Activated CD4-positive, alpha-beta T cell treated with anti-CD3 and anti-CD28 coated beads for 24 hours (primary cell): ENCODE data around the gene ZNF598.
"Not testable (repeated sequence)": the region's sequence is repeated elsewhere in the genome, so short reads cannot be mapped to it uniquely, and the experiment has no call there.

Experiments used
- DNase-seq, 2 donors: peaks; one replicate each; pipeline ENCODE4 v3.0.0-alpha.2; 2020; ENCODE audit warnings: low read depth in 2 of 2

Gene ZNF598

DNA sequence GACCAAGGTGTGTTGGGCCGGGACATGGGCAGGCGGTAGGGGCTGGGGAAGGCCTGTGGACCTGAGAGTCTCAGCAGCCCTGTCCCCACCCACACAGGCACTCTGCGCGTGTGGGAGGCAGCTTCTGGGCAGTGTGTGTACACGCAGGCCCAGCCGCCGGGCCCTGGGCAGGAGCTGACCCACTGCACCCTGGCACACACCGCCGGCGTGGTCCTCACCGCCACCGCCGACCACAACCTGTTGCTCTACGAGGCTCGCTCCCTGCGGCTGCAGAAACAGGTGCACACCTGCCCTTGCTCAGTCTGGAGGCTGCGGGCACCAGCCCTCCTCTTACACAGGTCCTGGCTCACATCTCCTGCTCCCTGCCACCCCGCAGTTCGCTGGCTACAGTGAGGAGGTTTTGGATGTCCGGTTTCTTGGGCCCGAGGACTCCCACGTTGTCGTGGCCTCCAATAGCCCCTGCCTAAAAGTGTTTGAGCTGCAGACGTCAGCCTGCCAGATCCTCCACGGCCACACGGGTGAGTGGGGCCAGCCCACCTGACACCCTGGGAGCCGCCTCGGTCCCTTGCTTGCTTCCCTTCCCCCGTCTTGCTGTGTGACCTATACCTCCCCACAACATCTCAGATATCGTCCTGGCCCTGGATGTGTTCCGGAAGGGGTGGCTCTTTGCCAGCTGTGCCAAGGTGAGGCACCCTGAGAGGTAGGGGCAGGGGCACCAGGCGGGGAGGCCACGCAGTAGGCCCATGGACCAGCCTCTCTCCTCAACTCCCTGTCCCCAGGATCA lies 34.0 kb downstream of the ZNF598 start:
- no peak for DNase-seq

DNA sequence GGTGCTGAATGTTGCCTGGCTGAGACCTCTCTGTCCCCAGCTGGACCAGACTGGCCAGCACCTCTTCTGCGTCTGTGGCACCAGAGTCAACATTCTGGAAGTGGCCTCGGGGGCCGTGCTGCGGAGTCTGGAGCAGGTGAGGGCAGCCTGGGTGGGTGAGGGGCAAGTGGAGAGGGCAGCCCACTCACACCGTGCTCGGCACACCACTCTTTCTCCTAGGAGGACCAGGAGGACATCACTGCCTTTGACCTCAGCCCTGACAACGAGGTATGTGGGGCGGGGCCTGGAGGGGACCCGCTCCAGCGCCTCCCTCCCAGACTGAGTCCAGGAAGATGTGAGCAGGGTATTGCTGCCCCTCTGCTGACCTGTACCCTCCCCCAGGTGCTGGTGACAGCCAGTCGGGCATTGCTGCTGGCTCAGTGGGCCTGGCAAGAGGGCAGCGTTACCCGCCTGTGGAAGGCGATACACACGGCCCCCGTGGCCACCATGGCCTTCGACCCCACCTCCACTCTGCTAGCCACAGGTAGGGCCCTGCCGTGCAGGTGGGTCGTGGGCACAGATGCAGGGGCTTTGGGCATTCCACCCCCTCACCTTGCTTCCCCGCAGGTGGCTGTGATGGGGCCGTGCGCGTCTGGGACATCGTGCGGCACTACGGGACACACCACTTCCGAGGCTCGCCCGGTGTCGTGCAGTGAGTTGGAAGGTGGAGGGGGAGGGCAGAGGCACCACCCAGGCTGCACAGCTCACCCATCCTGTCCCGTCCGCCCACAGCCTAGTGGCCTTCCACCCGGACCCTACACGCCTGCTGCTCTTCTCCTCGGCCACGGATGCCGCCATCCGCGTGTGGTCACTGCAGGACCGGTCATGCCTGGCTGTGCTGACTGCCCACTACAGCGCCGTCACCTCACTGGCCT lies 35.2 kb downstream of the ZNF598 start:
- DNase-seq = no peak

DNA sequence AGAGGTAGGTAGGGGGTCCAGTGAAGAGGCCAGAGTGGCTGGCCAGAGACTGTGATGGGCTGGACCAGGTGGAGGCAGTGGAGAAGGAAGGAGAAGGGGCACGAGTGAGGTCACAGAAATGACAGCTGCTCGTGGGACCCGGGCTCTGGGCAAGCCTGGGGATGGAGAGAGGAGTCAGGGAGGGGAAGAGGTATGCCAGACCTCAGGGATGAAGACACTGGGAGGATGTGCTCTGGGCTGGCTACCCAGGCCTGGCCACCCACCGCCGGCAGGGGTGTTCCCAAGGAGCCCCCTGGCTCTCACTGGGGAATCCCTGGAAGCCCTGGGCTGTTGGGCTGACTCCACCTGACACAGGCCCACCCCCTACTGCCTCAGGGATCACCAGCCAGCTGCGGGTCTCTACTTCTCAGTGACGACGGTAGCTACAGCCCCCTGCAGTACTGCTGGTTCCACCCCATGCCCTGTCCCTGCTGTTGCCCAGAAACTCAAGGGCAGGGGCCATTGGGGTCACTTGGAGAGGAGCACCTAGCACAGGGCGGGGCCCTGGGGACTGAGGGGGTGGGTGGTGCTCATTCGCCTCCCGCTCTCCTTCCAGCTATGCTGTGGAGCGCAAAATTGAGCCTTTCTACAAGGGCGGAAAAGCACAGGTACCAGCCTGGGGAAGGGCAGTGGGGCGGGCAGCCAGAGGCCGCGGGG lies 36.0 kb downstream of the ZNF598 start:
- DNase-seq = no peak

DNA sequence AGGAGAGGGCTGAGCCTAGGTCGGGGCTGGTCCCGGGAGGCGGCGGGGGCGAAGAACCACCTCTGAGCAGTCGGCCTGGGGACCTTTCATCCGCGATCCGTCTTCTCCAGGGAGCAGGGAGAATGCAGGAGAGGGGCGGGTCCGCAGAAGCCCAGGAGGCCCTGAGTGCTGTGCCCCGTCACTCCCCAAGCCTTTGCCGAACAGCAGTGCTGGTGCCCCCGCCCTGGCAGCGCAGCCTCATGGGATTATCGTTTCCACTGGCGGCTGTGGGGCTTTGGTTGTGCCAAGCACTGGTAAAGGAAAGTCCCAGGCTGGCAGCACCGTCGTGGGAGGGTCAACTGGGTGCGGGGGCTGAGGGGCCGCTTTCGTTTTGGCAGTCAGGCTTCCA lies 37.1 kb downstream of the ZNF598 start:
- no peak for DNase-seq

DNA sequence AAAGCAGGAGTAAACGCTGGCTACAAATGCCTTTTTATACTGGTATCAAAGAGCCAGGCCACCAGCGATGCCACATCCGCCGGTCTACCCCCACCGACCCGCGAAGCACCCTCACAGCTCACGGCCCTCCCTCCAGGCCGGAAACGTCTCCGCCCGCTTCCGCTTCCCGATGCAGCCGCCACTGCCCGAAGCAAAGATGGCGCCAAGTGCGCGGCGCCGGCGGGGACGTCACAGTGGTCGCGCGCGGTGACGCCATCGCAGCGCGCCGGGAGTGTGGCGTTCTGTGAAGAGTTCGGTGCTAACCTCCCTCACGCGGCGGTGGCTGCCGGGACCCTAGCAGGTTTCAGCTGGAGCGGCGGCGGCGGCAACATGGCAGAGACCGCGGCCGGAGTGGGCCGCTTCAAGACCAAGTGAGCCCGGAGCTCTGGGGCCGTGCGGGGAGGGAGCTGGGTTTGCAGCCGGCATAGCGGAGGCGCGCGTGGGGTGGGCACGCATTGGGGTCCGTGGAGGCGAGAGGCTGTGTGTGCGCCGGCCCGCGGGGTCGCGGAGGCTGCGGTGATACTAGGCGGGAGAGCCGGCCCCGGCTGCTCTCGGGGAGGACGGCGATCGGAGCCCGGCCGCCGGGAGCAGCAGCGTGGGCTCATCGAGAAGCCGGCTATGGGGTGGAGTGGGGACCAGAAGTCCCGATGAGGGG lies 37.7 kb downstream of the ZNF598 start, which contains the start of gene TBL3:
Gene TBL3, plus strand, starts transcription at position 258 of the 694 bp plus-strand sequence. Its CDS starts 112 bp downstream, at position 370.
- DNase-seq = peak; percentile 91 to 92

DNA sequence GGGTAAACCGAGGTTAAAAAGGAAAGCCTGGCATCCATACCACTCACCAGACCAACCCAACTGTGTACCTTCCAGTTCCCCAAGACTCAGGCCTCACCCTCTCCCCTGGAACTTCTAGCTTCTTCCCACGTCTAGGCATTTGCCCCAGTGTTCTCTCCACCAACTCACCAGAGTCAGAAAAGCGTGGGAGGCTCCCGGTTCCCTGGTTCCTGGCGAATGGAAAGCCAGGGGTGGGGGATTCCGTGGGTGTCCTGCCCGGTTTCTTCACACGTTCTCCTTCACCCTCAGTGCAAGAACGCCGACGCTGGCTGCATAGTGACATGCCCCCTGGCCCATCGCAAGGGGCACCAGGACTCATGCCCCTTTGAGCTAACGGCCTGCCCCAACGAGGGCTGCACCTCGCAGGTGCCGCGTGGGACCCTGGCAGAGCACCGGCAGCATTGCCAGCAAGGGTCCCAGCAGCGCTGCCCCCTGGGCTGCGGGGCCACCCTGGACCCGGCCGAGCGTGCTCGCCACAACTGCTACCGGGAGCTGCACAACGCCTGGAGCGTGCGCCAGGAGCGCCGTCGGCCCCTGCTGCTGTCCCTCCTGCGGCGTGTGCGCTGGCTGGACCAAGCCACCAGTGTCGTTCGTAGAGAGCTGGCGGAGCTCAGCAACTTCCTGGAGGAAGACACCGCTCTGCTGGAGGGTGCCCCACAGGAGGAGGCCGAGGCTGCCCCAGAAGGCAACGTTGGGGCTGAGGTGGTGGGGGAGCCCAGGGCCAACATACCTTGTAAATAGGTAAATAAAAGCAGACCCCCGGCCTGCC lies 41.3 kb downstream of the ZNF598 start:
- DNase-seq = no peak

DNA sequence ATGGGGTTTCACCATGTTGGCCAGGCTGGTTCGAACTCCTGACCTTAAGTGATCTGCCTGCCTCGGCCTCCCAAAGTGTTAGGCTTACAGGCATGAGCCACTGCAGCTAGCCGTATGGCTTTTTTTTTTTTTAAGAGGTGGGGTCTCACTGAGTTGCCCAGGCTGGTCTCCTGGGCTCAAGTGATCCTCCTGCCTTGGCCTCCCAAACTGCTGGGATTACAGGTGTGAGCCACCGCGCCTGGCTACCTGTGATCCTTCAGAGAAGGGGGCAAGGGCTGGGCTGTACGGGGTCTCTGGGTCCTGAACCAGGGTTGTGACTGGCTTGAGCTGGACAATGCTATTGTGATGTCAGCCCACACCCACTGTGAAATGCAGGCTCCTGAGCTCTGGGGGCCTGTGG lies 43.2 kb downstream of the ZNF598 start, which contains the start of gene RNF151:
Gene RNF151, plus strand, starts transcription at position 397 of the 400 bp plus-strand sequence. CDS start 26 bp downstream, outside the sequence.
- no peak for DNase-seq

DNA sequence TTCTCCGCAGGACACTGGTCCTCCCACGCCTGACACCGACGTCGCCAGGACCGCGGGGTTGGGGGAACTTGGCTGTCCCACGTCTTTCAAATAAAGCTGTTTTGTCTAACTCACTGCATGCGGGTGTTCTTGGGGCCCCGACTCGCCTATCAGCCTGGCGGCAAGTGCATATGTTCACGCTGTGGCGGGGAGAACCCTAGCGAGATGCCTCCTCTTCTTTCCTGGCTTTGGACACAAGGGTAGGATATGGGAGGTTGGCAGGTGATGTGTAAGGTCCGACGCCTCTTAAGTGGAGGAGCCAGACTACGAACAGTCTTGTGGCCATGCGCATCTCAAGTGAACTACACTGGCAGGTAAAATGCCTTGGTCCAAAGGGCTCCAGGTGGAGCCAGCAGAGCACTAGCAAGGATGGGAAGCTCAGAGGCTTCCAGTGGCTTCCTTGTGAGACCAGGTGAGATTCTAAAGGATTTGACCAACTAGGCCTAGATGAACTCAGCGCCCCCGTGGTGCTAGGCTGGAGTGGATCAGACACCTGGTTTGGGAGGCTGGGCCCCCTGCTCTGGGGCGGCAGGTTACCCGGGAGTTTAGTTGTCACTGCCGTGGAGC lies 44.1 kb downstream of the ZNF598 start:
- DNase-seq = no peak

DNA sequence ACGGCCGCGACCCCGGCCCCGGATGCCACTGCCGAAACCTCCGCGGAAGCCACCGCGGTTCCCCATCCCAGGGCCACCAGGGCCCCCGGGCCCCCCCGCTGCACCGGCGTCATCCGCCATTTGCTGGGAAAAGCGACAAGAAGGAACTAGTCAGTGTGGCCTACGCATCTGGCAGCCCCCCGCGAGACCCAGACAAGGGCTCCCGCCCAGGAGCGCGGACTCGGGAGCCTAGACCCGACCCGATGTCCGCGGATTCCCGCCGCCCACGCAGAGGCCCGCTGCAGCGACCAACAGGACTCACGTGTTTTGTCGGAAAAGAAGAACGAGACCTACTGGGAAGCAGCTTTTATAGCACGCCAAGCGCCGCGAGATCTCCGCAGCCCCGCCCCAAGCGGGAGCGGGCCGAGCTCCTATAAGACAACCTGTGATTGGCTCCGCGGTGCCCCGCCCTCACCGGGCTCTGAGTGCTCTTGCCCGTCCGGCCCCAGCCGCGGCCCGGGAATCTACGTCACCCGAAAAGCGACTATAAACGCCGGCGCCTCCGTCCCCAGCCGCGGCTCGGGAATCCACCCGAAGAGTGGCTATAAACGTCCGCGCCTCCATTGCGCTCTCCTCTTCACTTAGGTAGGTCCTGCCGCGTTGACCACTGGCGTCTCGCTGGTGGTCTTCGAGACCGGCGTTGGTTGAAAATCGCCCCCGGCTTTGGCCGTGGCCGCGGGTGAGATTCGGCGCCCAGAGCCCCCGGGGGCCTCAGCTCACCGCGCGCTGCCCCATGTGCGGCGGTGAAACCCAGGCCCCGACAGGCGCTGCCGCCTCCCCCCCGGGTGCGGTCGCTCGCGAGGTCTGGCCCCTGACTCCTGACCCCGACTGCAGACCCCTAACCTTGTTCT lies 44.9 kb downstream of the ZNF598 start, which contains the start of gene RPS2:
Gene RPS2, minus strand, starts transcription at position 321 of the 890 bp plus-strand sequence. Its CDS starts 201 bp downstream, at position 120.
- DNase-seq = peak; percentile 98

DNA sequence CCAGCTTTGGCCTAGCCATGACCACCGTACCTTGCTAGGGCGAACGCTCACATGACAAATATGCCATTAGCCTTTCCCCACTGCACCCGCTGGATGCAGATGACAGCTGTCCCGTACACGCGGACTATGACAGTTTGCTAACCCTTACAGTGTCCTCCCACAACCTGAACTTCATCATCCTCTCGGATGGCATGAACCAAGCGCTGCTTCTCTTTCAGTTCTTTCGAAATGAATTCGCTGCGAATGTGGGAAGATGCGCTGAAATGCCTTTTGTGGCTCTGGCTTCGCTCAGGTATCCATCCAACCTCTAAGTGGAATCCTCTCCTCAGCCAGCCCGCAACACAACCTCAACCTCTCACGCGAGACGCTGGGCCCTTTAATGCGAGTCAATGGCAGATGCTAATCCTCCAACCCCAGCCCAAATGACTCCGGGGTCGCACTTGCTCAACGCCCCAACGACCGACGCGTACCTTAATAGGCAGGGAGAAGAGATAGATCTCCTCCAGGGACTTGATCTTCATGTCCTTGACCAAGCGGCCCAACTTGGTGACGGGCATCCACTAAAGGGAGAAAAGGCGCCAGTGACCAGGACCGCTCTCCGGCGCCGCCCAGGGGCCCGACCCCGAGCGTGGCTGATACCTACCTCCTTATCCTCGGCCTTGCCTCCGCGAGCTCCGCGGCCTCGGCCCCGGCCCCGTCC lies 45.7 kb downstream of the ZNF598 start:
- no peak for DNase-seq

DNA sequence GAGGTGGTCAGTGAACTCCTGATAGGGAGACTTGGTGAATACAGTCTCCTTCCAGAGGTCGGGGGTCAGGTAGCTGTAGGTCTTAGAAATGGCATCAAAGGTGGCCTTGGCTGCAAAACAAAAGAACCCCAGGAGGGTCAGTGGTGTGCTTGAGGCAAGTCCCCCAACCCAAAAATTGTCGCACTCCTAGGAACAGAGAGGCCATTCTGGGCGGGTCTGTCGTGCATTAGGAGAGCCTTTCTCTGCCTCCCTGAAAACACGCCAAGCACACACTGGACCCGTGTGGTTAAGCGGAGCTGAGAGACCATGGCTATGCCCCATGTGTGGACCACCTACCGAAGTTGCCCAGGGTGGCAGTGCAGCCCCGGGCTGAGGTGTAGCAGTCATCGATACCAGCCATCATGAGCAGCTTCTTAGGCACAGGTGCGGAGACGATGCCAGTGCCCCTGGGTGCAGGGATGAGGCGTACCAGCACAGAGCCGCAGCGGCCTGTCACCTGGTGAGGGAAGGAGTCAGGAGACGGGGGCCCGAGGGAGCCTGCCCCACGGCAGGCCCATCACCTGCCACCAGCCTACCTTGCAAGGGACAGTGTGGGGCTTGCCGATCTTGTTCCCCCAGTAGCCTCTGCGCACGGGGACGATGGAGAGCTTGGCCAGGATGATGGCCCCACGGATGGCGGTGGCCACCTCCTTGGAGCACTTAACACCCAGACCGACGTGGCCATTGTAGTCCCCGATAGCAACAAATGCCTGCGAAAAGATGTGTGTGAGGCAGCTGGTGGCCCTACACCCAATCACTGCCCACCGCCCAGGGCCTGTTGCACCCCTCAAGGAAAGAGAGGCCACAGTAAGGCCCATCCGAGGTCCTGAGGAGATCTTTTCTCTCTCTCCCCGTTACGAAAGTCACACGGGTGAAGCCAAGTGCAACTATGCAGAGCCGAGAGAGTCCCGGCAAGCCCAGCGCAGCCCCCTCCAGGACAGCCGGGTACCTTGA lies 47.2 kb downstream of the ZNF598 start:
- DNase-seq = not testable (repeated sequence)

DNA sequence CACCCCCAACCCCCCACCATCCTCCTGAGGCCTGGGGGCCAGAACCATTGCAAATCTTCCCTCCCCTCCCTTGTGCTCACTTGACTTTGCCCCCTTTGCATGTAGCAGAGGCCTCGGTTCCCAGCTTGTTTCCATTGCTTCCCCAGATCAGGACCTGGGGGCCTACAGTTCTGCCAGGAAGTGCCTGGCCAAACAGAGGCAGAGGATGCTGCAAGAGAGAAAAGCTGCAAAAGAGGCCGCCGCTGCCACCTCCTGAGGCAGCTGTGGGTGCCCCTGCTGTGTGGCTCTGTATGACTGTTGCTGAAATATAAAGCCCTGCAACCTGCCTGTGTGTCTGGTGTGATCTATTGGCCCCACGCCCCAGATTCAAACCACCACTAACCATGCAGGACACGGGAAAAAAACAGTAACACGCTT lies 48.0 kb downstream of the ZNF598 start:
- DNase-seq = no peak

DNA sequence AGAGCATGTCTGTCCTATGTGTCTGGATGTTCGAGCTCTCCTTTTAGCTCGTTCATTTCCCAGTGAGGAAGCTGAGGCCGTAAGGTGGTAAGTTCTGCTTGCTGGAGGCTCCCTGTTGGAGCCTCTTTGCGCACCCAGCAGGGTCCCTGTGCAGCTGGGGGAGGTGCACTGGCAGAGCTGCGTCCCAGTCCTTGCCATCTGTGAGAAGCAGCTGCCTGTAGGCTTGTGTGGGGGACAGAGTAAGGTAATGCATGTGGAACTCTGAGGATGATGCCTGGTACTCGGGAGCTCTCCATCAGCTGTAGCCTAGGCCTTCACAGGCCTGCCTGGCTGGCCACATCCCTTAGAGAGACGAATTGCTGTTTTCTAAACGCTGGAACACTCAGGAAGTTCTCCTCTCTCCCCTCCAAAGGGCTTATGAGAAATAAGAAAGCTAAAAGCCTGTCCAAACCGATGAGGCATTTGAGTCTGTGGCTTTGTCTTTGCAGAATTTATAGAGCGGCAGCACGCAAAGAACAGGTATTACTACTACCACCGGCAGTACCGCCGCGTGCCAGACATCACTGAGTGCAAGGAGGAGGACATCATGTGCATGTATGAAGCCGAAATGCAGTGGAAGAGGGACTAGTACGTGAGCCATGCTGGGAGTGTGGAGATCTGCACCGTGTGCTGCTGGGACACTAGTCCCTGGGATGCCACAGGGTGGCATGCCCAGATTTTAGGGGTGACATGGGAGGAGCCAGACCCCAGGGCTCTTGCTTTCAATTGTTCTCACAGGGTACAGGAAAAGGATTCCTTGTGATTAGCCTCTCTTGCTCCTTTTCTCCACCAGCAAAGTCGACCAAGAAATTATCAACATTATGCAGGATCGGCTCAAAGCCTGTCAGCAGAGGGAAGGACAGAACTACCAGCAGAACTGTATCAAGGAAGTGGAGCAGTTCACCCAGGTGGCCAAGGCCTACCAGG lies 48.7 kb downstream of the ZNF598 start:
- DNase-seq = peak in 1 of 2 donors; percentile 49

DNA sequence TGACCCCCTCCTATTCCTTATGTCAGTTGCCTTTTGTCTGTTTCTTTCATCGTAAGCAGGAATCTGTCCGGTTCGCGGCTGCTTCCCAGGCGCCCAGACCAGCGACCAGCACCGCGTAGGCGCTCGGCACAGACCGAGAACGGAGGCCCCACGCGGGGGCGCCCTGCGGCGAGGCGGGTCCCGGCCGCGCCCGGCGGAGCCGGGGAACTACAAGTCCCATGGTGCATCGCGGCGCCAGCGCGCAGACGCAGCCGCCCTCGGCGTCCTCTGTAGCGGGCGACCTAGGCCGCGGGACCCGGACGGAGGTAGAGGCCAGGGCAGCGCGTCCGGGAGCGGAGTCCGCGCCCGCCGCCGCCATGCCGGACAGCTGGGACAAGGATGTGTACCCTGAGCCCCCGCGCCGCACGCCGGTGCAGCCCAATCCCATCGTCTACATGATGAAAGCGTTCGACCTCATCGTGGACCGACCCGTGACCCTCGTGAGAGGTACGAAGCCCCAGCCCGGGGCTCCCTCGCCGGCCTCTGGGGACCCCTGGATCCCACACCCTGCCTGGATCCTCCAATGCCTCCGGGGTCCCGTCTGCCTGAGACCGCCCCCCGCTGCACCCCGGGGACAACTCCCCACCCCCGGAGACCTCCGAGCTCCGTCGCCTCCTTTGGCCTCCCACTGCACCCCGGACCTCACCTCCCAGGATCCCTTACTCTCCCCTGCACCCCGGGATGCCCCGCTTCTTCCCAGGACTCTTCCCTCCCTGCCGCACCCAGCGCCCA lies 50.2 kb downstream of the ZNF598 start, which contains the start of gene NDUFB10:
Gene NDUFB10, plus strand, starts transcription at position 270 of the 771 bp plus-strand sequence. Its CDS starts 87 bp downstream, at position 357.
- peak; percentile 86 to 92 for DNase-seq
